ENCODE results near the gene BET1. TPM values are rescaled to one million over a fixed set of nuclear protein-coding genes. Genes with fewer than 3 reads are reported as not detected.

Gene BET1
- total RNA-seq, 4 donors from 2014 or later: 26.1 to 44.6 (median 30.2) TPM

DNA sequence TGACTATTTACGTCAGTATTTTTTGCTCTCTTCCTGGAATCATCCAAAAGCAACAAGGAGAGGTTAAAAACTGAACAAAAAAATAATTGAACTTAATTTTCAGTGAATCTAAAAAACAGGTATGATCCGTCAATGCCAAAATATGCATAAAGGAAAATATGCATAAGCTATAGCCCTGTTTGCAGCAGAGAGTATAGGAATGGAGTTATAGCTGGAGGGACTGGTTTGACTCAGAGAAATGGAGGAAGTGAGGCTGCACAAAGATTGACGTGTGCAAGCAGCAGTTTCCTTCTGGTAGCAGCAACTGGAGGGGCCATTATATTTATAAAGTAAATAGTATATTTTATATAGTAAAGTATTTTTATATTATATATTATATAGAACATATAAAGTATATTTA is 45.5 kb downstream of the BET1 start:
- no peak overlapping the region for H3K27ac ChIP-seq
- no peaks in the 10 kb centered on the region for H3K4me1 ChIP-seq
- H3K4me3 ChIP-seq: no peak overlapping the region
- no peaks in the 10 kb centered on the region for H3K9me3 ChIP-seq
- no peak for DNase-seq
- H3K36me3 ChIP-seq: no peaks in the 10 kb centered on the region
- H3K27me3 ChIP-seq: no peaks in the 10 kb centered on the region
- TF ChIP-seq, protein P1, sequence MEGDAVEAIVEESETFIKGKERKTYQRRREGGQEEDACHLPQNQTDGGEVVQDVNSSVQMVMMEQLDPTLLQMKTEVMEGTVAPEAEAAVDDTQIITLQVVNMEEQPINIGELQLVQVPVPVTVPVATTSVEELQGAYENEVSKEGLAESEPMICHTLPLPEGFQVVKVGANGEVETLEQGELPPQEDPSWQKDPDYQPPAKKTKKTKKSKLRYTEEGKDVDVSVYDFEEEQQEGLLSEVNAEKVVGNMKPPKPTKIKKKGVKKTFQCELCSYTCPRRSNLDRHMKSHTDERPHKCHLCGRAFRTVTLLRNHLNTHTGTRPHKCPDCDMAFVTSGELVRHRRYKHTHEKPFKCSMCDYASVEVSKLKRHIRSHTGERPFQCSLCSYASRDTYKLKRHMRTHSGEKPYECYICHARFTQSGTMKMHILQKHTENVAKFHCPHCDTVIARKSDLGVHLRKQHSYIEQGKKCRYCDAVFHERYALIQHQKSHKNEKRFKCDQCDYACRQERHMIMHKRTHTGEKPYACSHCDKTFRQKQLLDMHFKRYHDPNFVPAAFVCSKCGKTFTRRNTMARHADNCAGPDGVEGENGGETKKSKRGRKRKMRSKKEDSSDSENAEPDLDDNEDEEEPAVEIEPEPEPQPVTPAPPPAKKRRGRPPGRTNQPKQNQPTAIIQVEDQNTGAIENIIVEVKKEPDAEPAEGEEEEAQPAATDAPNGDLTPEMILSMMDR (IDR thresholded peaks at IDR 0.05): no peak
- no peak for TF ChIP-seq POLR2A (IDR thresholded peaks at IDR 0.05)

DNA sequence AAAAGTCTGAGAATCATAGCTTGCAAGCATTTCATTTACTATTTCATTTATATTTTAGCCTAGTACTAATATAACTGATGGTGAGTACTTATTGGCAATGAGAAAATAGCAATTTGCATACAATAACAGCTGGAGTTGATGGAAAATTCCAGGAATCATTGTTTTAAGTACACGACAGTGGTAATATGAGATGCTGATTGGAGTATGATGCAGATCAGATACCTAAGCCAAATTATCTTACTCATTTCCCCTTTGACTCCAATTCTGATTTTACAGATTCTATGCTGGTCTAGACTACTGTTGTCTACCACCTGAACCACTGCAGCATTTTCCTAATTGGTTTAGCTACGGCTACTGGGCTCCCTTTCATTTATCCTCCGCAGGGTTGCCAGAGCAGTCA is 45.9 kb downstream of the BET1 start:
- H3K4me3 ChIP-seq: no peak overlapping the region
- DNase-seq: no peak
- H3K9me3 ChIP-seq: no peaks in the 10 kb centered on the region
- H3K27me3 ChIP-seq: no peaks in the 10 kb centered on the region
- no peaks in the 10 kb centered on the region for H3K4me1 ChIP-seq
- no peaks in the 10 kb centered on the region for H3K36me3 ChIP-seq
- TF ChIP-seq POLR2A (IDR thresholded peaks at IDR 0.05): no peak
- TF ChIP-seq, protein P1 (IDR thresholded peaks at IDR 0.05): no peak
- no peak overlapping the region for H3K27ac ChIP-seq

DNA sequence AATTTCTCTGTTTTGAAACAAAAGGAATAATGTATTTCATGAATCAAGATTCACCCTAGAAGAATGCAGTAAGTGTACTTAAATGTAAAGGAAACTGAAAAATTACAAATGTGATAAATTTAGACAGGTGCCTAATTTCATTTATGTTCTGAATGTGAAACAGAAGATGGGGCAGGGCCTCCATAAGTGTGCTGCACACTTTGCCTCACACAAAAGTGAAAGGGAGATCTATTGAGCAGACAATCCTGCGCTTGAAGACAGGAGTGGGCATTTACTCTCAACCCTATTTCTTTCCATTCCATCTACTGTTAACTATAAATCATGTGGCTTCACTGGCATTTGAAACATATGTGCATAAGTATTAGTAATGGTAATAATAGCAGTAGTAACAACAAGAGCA is 46.4 kb downstream of the BET1 start:
- no peak for TF ChIP-seq POLR2A (IDR thresholded peaks at IDR 0.05)
- TF ChIP-seq, protein P1 (IDR thresholded peaks at IDR 0.05): no peak
- DNase-seq: no peak
- no peak overlapping the region for H3K27ac ChIP-seq
- no peak overlapping the region for H3K4me3 ChIP-seq
- no peaks in the 10 kb centered on the region for H3K4me1 ChIP-seq
- H3K9me3 ChIP-seq: no peaks in the 10 kb centered on the region
- no peaks in the 10 kb centered on the region for H3K27me3 ChIP-seq
- H3K36me3 ChIP-seq: no peaks in the 10 kb centered on the region

DNA sequence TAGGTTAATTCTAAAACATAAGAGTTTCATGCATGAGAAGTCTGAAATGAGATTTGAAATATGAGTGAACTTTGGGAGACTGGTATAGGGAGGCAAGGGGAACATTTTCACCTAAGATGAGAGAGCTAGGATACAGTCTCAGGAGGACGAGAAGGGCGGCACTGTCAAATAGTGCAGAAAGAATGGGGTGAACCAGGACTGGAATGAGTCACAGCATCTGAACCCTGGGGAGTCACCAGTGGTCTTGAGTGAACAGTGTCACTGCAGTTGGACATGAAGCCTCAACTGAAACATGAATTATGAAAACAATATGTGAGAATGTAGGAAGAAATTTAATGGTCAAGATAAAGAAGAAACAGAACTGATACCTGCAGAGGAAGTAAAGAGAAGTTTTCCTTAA is 48.9 kb downstream of the BET1 start:
- no peak overlapping the region for H3K27ac ChIP-seq
- H3K4me3 ChIP-seq: no peak overlapping the region
- H3K36me3 ChIP-seq: no peaks in the 10 kb centered on the region
- TF ChIP-seq POLR2A (IDR thresholded peaks at IDR 0.05): no peak
- TF ChIP-seq, protein P1 (IDR thresholded peaks at IDR 0.05): no peak
- no peaks in the 10 kb centered on the region for H3K4me1 ChIP-seq
- no peaks in the 10 kb centered on the region for H3K9me3 ChIP-seq
- no peak for DNase-seq
- H3K27me3 ChIP-seq: no peaks in the 10 kb centered on the region

DNA sequence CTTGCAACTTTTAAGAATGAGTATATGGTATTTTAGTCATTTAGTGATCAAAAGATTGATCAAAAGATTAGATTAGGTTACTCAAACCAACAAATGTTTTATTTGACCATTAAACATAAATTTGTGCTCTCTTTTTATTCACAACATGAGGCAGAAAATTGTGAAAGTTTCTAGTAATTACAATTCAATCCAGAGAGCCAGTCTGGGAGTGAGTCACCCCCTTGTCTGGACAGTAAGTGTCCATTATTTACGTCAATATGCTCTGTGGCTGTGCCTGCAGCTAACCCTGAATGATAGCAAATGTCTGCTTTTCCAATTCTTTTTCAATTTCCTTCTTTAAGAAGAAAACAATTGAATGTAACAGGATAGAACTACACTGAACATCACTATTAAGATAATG is 54.7 kb downstream of the BET1 start:
- no peaks in the 10 kb centered on the region for H3K27me3 ChIP-seq
- H3K9me3 ChIP-seq: no peaks in the 10 kb centered on the region
- no peaks in the 10 kb centered on the region for H3K4me1 ChIP-seq
- no peak overlapping the region for H3K4me3 ChIP-seq
- H3K27ac ChIP-seq: no peak overlapping the region
- no peak for DNase-seq
- TF ChIP-seq, protein P1 (IDR thresholded peaks at IDR 0.05): no peak
- no peak for TF ChIP-seq POLR2A (IDR thresholded peaks at IDR 0.05)
- no peaks in the 10 kb centered on the region for H3K36me3 ChIP-seq

DNA sequence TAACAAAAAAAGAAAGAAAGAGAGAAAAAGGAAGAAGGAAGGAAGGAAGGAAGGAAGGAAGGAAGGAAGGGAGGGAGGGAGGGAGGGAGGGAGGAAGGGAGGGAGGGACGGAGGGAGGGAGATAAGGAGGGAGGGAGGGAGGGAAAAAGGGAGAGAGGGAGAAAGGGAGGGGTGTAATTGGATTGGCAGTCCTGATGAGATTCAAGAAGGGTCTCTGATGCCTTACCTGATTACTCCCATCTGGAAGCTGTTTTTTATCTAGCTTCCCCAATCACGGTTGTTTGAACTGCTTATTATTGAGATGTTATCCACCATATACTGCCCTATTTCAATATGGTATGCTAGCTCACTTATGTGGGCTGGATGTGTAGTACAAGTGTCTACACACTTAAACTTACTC is 55.3 kb downstream of the BET1 start:
- Histone ChIP-seq H3K4me3 (no peak overlapping the region), H3K9me3 (no peaks in the 10 kb centered on the region), H3K27me3 (no peaks in the 10 kb centered on the region), H3K36me3 (no peaks in the 10 kb centered on the region), H3K27ac (no peak overlapping the region), H3K4me1 (no peaks in the 10 kb centered on the region)
- no peak for TF ChIP-seq POLR2A (IDR thresholded peaks at IDR 0.05)
- TF ChIP-seq, protein P1 (IDR thresholded peaks at IDR 0.05): no peak
- DNase-seq: no peak
